RPMI8226 (cell line): ENCODE data around the gene SMCO1.
"Not testable (repeated sequence)": the region's sequence is repeated elsewhere in the genome, so short reads cannot be mapped to it uniquely, and the experiment has no call there.

ENCODE experiments used
- DNase-seq: peaks from one replicate; pipeline ENCODE4 v3.0.0-alpha.2; 2015

SMCO1 gene

GRCh38 chr3:196514913-196515621, at the start of gene SMCO1:
TSS of gene SMCO1 (minus strand) at chr3:196515346. CDS start at chr3:196515209, 137 bp downstream.
- peak; percentile 30 for DNase-seq

- DNase-seq: peak; percentile 71
These were observed 48.6 kb upstream of the SMCO1 start for GRCh38 chr3:196563721-196564225.

- DNase-seq: no peak
These were observed 44.7 kb upstream of the SMCO1 start for GRCh38 chr3:196559826-196560225.

GRCh38 chr3:196558476-196558875, 43.3 kb upstream of the SMCO1 start:
- DNase-seq: no peak

GRCh38 chr3:196557236-196557635, 42.1 kb upstream of the SMCO1 start:
- DNase-seq: no peak

- DNase-seq: no peak
These were observed 40.1 kb upstream of the SMCO1 start for GRCh38 chr3:196555295-196555694.

GRCh38 chr3:196554205-196554604, 39.1 kb upstream of the SMCO1 start:
- DNase-seq: no peak

GRCh38 chr3:196553551-196553950, 38.4 kb upstream of the SMCO1 start:
- no peak for DNase-seq

- no peak for DNase-seq
These were observed 37.1 kb upstream of the SMCO1 start for GRCh38 chr3:196552253-196552652.

GRCh38 chr3:196550172-196550571, 35.0 kb upstream of the SMCO1 start:
- not testable (repeated sequence) for DNase-seq

- not testable (repeated sequence) for DNase-seq
These were observed 34.2 kb upstream of the SMCO1 start for GRCh38 chr3:196549312-196549711.

- DNase-seq: no peak
These were observed 31.9 kb upstream of the SMCO1 start for GRCh38 chr3:196547067-196547466.

- DNase-seq: no peak
These were observed 31.4 kb upstream of the SMCO1 start for GRCh38 chr3:196546537-196546936.

GRCh38 chr3:196544491-196544992, 29.4 kb upstream of the SMCO1 start:
- DNase-seq: no peak

GRCh38 chr3:196541684-196542445, 26.7 kb upstream of the SMCO1 start:
- DNase-seq: no peak

GRCh38 chr3:196537319-196537984, 22.3 kb upstream of the SMCO1 start:
- peak; percentile 39 for DNase-seq

- DNase-seq: no peak
These were observed 18.1 kb upstream of the SMCO1 start for GRCh38 chr3:196533260-196533681.

GRCh38 chr3:196531418-196531817, 16.3 kb upstream of the SMCO1 start:
- DNase-seq: no peak

GRCh38 chr3:196528639-196529233, 13.6 kb upstream of the SMCO1 start:
- DNase-seq: peak; percentile 91

- DNase-seq: no peak
These were observed 10.0 kb upstream of the SMCO1 start for GRCh38 chr3:196525141-196525540.

- no peak for DNase-seq
These were observed 9.4 kb upstream of the SMCO1 start for GRCh38 chr3:196524527-196524926.

GRCh38 chr3:196523841-196524240, 8.7 kb upstream of the SMCO1 start:
- DNase-seq: no peak

- DNase-seq: not testable (repeated sequence)
These were observed 6.1 kb upstream of the SMCO1 start for GRCh38 chr3:196521291-196521690.
